H1 (cell line): ENCODE results near the gene CALCR. TPM values are rescaled to one million over a fixed set of nuclear protein-coding genes. Genes with fewer than 3 reads are reported as not detected.

ENCODE experiments used
- CTCF ChIA-PET: fragments of 300-600 bp; sonication (Branson Sonifier 250); formaldehyde crosslinking; loops from one replicate; lab custom pipeline; 2021; ENCODE audit not compliant: partially characterized antibody; lab: Charles Lee
- POLR2A ChIA-PET: fragments of 300-600 bp; sonication (Branson Sonifier 250); formaldehyde crosslinking; loops from one replicate; lab custom pipeline; 2021; ENCODE audit warnings: inconsistent platforms; ENCODE audit not compliant: partially characterized antibody; lab: Charles Lee
- DNase-seq, 2 experiments: peaks; one replicate each; pipeline versions ENCODE4 v3.0.0 to v3.0.0-alpha.2; 2010 to 2022; ENCODE audit warnings: low spot score in 2 of 2, low read depth in 1 of 2, mixed read lengths in 1 of 2
- FAIRE-seq: peaks from 2 replicates; lab custom pipeline; 2011; peaks lifted over from hg19 to GRCh38; lab: Jason Lieb, UNC
- H2AFZ ChIP-seq: 2 replicates; pipeline ENCODE4 v1.8.1; 2012; ENCODE audit warnings: low read length, inconsistent platforms
- H2AK5ac ChIP-seq: 2 replicates; pipeline ENCODE4 v1.6.1; 2013; ENCODE audit warnings: low read depth, low read length
- H2BK120ac ChIP-seq: replicated peaks from 2 replicates; pipeline ENCODE3; 2013; ENCODE audit warnings: low read depth, low read length, inconsistent platforms
- H2BK12ac ChIP-seq: 2 replicates; pipeline ENCODE4 v1.6.1; 2013; ENCODE audit warnings: low read depth, low read length
- H2BK15ac ChIP-seq: 2 replicates; pipeline ENCODE4 v1.6.1; 2013; ENCODE audit warnings: low read length
- H2BK20ac ChIP-seq: 2 replicates; pipeline ENCODE4 v1.6.1; 2013; ENCODE audit warnings: low read length
- H2BK5ac ChIP-seq: 2 replicates; pipeline ENCODE4 v1.6.1; 2013; ENCODE audit warnings: low read depth, low read length
- H3K14ac ChIP-seq: 2 replicates; pipeline ENCODE4 v1.6.1; 2013; ENCODE audit warnings: inconsistent platforms; ENCODE audit not compliant: insufficient read length
- H3K18ac ChIP-seq: 2 replicates; pipeline ENCODE4 v1.6.1; 2013; ENCODE audit warnings: low read length; ENCODE audit errors: extremely low read depth
- H3K23ac ChIP-seq: 2 replicates; pipeline ENCODE4 v1.6.1; 2013; ENCODE audit warnings: inconsistent platforms; ENCODE audit not compliant: insufficient read length
- H3K23me2 ChIP-seq: 2 replicates; pipeline ENCODE4 v1.6.1; 2013; ENCODE audit warnings: low read depth, low read length
- H3K27ac ChIP-seq: 2 replicates; pipeline ENCODE4 v1.6.1; 2011; ENCODE audit warnings: low read depth, low read length, inconsistent platforms
- H3K27me3 ChIP-seq, 4 experiments: replicated peaks in 1 of 4; 1 replicate in 1 of 4; 2 replicates in 3 of 4; pipeline versions ENCODE4 v1.6.1 to v1.8.1; 2011 to 2013; ENCODE audit warnings: low read length in 3 of 4, mild to moderate bottlenecking in 3 of 4, inconsistent platforms in 2 of 4, mixed read lengths in 2 of 4, moderate library complexity in 1 of 4; ENCODE audit not compliant: control insufficient read depth in 3 of 4, insufficient read depth in 3 of 4; ENCODE audit errors: extremely low read depth in 1 of 4
- H3K36me3 ChIP-seq, 4 experiments: 2 replicates each; pipeline versions ENCODE4 v1.6.1 to v1.8.1; 2011 to 2013; ENCODE audit warnings: mild to moderate bottlenecking in 4 of 4, low read length in 3 of 4, moderate library complexity in 2 of 4, control low read depth in 1 of 4, inconsistent platforms in 1 of 4; ENCODE audit not compliant: insufficient read depth in 4 of 4, control insufficient read depth in 2 of 4
- H3K4ac ChIP-seq: replicated peaks from 2 replicates; pipeline ENCODE3; 2013; ENCODE audit warnings: low read length, low read depth, mixed read lengths, inconsistent platforms; ENCODE audit not compliant: insufficient read length
- H3K4me1 ChIP-seq, 4 experiments: replicated peaks in 1 of 4; 1 replicate in 1 of 4; 2 replicates in 3 of 4; pipeline versions ENCODE4 v1.6.1 to v1.8.1; 2011 to 2013; ENCODE audit warnings: low read length in 3 of 4, inconsistent platforms in 2 of 4, mixed read lengths in 1 of 4; ENCODE audit not compliant: insufficient read depth in 4 of 4, control insufficient read depth in 3 of 4
- H3K4me2 ChIP-seq, 2 experiments: 2 replicates each; pipeline versions ENCODE4 v1.6.1 to v1.8.1; 2011 to 2013; ENCODE audit warnings: low read depth in 2 of 2, low read length in 2 of 2, control low read depth in 1 of 2, inconsistent platforms in 1 of 2, mild to moderate bottlenecking in 1 of 2; ENCODE audit not compliant: insufficient read depth in 1 of 2
- H3K4me3 ChIP-seq, 4 experiments: fragments of 200-600, 300-600 bp in 1 of 4; sonication (generic), shearing (Covaris generic), sonication (Bioruptor Twin) in 1 of 4; 2 replicates each; pipeline versions ENCODE4 v1.5.1 to v1.8.1; 2011 to 2016; ENCODE audit warnings: low read length in 4 of 4, low read depth in 3 of 4, control low read depth in 2 of 4, inconsistent platforms in 2 of 4, mild to moderate bottlenecking in 2 of 4, mixed read lengths in 1 of 4, moderate library complexity in 1 of 4; ENCODE audit not compliant: insufficient read depth in 2 of 4; ENCODE audit errors: extremely low read depth in 1 of 4
- H3K56ac ChIP-seq: replicated peaks from 2 replicates; pipeline ENCODE3; 2013; ENCODE audit warnings: low read depth, mild to moderate bottlenecking, mixed read lengths, low read length, inconsistent platforms; ENCODE audit not compliant: insufficient read length
- H3K79me1 ChIP-seq: 2 replicates; pipeline ENCODE4 v1.6.1; 2013; ENCODE audit warnings: low read depth, low read length, control low read depth
- H3K79me2 ChIP-seq, 2 experiments: 2 replicates each; pipeline versions ENCODE4 v1.6.1 to v1.8.1; 2012 to 2013; ENCODE audit warnings: low read length in 2 of 2, mild to moderate bottlenecking in 2 of 2, inconsistent platforms in 1 of 2; ENCODE audit not compliant: insufficient read depth in 2 of 2, control insufficient read depth in 1 of 2
- H3K9ac ChIP-seq, 4 experiments: replicated peaks in 1 of 4; 1 replicate in 1 of 4; 2 replicates in 3 of 4; pipeline versions ENCODE4 v1.6.1 to v1.8.1; 2011 to 2013; ENCODE audit warnings: low read depth in 3 of 4, low read length in 3 of 4, control low read depth in 2 of 4, mild to moderate bottlenecking in 2 of 4, moderate library complexity in 2 of 4, inconsistent platforms in 1 of 4; ENCODE audit errors: extremely low read depth in 1 of 4
- H3K9me3 ChIP-seq, 2 experiments: 2 replicates each; pipeline versions ENCODE4 v1.6.1 to v1.8.1; 2012 to 2013; ENCODE audit warnings: mild to moderate bottlenecking in 2 of 2, moderate library complexity in 2 of 2, control low read depth in 1 of 2, inconsistent platforms in 1 of 2, low read depth in 1 of 2, low read length in 1 of 2, mixed read lengths in 1 of 2; ENCODE audit not compliant: insufficient read depth in 2 of 2
- H4K20me1 ChIP-seq, 2 experiments: replicated peaks in 1 of 2; 2 replicates each; pipeline versions ENCODE3 to v1.8.1; 2011 to 2013; ENCODE audit warnings: inconsistent platforms in 2 of 2, low read length in 2 of 2, mild to moderate bottlenecking in 1 of 2; ENCODE audit not compliant: insufficient read depth in 2 of 2, control insufficient read depth in 1 of 2
- H4K5ac ChIP-seq: 2 replicates; pipeline ENCODE4 v1.6.1; 2013; ENCODE audit warnings: low read length, low read depth, mixed read lengths, inconsistent platforms; ENCODE audit not compliant: insufficient read length
- H4K8ac ChIP-seq: 2 replicates; pipeline ENCODE4 v1.8.0; 2013; ENCODE audit warnings: mild to moderate bottlenecking, moderate library complexity, low read length, inconsistent platforms; ENCODE audit not compliant: insufficient read depth; ENCODE audit errors: extremely low read depth
- H4K91ac ChIP-seq: replicated peaks from 2 replicates; pipeline ENCODE3; 2013; ENCODE audit warnings: low read length, mixed read lengths, inconsistent platforms; ENCODE audit not compliant: insufficient read length
- KDM4A ChIP-seq: IDR thresholded peaks from one replicate; pipeline ENCODE4 v1.7.1; 2012; ENCODE audit warnings: low read depth, mild to moderate bottlenecking, moderate library complexity, low read length, inconsistent platforms; ENCODE audit not compliant: severe bottlenecking
- RAD21 ChIP-seq, 2 experiments: IDR thresholded peaks in 1 of 2; conservative IDR thresholded peaks in 1 of 2; 2 replicates each; pipeline ENCODE4 v1.6.1; 2011; ENCODE audit warnings: low read depth in 2 of 2, low read length in 2 of 2, improper control_type of control experiment in 1 of 2, inconsistent platforms in 1 of 2, mild to moderate bottlenecking in 1 of 2, moderate library complexity in 1 of 2
- RXRA ChIP-seq: IDR thresholded peaks from 2 replicates; pipeline ENCODE4 v1.6.1; 2011; ENCODE audit warnings: low read depth, mild to moderate bottlenecking, low read length, moderate library complexity; ENCODE audit not compliant: insufficient read depth
- SIRT6 ChIP-seq: IDR thresholded peaks from one replicate; pipeline ENCODE4 v1.7.1; 2012; ENCODE audit warnings: low read length, inconsistent platforms
- SIX5 ChIP-seq: IDR thresholded peaks from 2 replicates; pipeline ENCODE4 v1.6.1; 2011; ENCODE audit warnings: mild to moderate bottlenecking, low read depth, low read length
- WGBS, 2 experiments: shearing (Covaris generic) in 1 of 2; methylation state at CpG; one replicate each; pipeline versions ENCODE4 v1.1.6 to v1.1.7; 2013 to 2015; ENCODE audit warnings: low lambda C conversion rate in 2 of 2, mixed read lengths in 2 of 2, inconsistent platforms in 1 of 2, low coverage in 1 of 2, missing lambda C conversion rate in 1 of 2; ENCODE audit not compliant: insufficient replicate concordance in 2 of 2, insufficient coverage in 1 of 2, insufficient read length in 1 of 2; ENCODE audit errors: extremely low coverage in 1 of 2, missing lambda C conversion rate in 1 of 2; 5-methylcytosine and 5-hydroxymethylcytosine counted together
- polyA plus RNA-seq, 7 experiments: library from polyadenylated mRNA; depleted of rRNA in 3 of 7; stranded (reverse) in 5 of 7; unstranded in 2 of 7; fragments of >200 nt in 5 of 7; fragments of 200-250 nt in 2 of 7; gene quantifications; 1 replicate in 5 of 7; 2 replicates in 1 of 7; 4 replicates in 1 of 7; pipeline versions ENCODE4 v1.2.1 to v1.2.3, GENCODE V29; 2011 to 2013; ENCODE audit warnings: missing spikeins in 2 of 7, mixed read lengths in 2 of 7
- total RNA-seq: library from RNA; stranded (reverse); fragmentation: NEBNext Ultra II Directional; extraction: Animal tissue kit (Norgen Biotek cat#: 25700); gene quantifications from 2 replicates; pipeline ENCODE4 v1.2.1, GENCODE V29; 2021
- TF ChIP-seq, protein P1 (sequence below): IDR thresholded peaks from 2 replicates; pipeline ENCODE4 v1.6.1; 2012; ENCODE audit warnings: inconsistent platforms
- TF ChIP-seq, protein P2 (sequence below): IDR thresholded peaks from 2 replicates; pipeline ENCODE4 v1.6.1; 2012; ENCODE audit warnings: low read length, inconsistent platforms
- TF ChIP-seq, protein P3 (sequence below), 3 experiments: IDR thresholded peaks; 1 replicate in 2 of 3; 2 replicates in 1 of 3; pipeline versions ENCODE4 v1.5.1 to v1.6.1; 2011; ENCODE audit warnings: low read length in 3 of 3, mild to moderate bottlenecking in 3 of 3, inconsistent platforms in 2 of 3, low read depth in 1 of 3, moderate library complexity in 1 of 3; ENCODE audit not compliant: insufficient read depth in 1 of 3; ENCODE audit errors: control extremely low read depth in 1 of 3

The CALCR gene
- total and polyA plus RNA-seq, 2 of the 8 experiments (the other 6 are each of a cell fraction or from before 2014, with no cell fraction given): 1.0 to 3.6 TPM

DNA sequence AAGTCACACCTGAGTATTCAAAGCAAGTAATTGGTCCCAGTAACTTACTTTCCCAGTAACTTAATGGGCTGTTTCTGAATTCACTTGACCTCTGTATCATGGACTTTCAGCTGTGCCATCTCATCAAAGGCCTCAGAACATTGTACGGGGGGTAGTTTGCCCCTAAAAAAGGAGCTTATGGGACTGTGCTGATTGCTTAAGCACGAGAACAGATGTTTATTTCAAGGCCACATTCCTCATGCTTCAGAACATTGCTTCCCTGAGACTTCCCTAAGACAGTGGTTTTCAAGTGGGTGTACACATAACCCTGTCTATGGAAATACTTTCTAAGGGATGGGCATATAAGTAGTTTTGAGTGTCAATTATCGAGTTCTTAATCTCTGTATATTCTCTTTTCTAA lies 26.8 kb downstream of the CALCR start:
- Histone ChIP-seq H3K14ac (no peak overlapping the region), H2AFZ (no peak overlapping the region), H2BK5ac (no peak overlapping the region), H3K9me3 (no peaks in the 10 kb centered on the region), H2BK20ac (no peak overlapping the region), H3K23ac (no peak overlapping the region), H2BK120ac (no peak overlapping the region), H3K36me3 (no peaks in the 10 kb centered on the region), H4K91ac (no peak overlapping the region), H2AK5ac (no peak overlapping the region), H3K4ac (no peak overlapping the region), H2BK15ac (no peak overlapping the region), H3K4me1 (peaks cover 0 to 3% (median 1%) of the 10 kb centered on the region in 4 experiments; a peak in 2 of 7 replicates), H4K20me1 (no peaks in the 10 kb centered on the region), H3K27ac (no peak overlapping the region), H3K79me2 (no peaks in the 10 kb centered on the region), H4K8ac (no peak overlapping the region), H2BK12ac (no peak overlapping the region), H3K18ac (no peak overlapping the region), H3K79me1 (no peaks in the 10 kb centered on the region), H3K27me3 (no peaks in the 10 kb centered on the region), H3K23me2 (no peaks in the 10 kb centered on the region; the same call in 1 of the 2 replicates), H4K5ac (no peak overlapping the region), H3K9ac (no peak overlapping the region), H3K4me2 (no peak overlapping the region), H3K4me3 (no peak overlapping the region), H3K56ac (no peak overlapping the region)
- TF ChIP-seq SIX5 (no peak), RAD21 (IDR thresholded peaks at IDR 0.05 in 1 of 2, conservative IDR thresholded peaks at IDR 0.05 in 1 of 2; ENCODE audit: low read depth in 2 of 2, low read length in 2 of 2) (no peak), KDM4A (no peak), RXRA (no peak), SIRT6 (no peak)
- TF ChIP-seq, protein P1, sequence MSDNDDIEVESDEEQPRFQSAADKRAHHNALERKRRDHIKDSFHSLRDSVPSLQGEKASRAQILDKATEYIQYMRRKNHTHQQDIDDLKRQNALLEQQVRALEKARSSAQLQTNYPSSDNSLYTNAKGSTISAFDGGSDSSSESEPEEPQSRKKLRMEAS: no peak
- TF ChIP-seq, protein P2, sequence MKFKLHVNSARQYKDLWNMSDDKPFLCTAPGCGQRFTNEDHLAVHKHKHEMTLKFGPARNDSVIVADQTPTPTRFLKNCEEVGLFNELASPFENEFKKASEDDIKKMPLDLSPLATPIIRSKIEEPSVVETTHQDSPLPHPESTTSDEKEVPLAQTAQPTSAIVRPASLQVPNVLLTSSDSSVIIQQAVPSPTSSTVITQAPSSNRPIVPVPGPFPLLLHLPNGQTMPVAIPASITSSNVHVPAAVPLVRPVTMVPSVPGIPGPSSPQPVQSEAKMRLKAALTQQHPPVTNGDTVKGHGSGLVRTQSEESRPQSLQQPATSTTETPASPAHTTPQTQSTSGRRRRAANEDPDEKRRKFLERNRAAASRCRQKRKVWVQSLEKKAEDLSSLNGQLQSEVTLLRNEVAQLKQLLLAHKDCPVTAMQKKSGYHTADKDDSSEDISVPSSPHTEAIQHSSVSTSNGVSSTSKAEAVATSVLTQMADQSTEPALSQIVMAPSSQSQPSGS: no peak
- TF ChIP-seq, protein P3, sequence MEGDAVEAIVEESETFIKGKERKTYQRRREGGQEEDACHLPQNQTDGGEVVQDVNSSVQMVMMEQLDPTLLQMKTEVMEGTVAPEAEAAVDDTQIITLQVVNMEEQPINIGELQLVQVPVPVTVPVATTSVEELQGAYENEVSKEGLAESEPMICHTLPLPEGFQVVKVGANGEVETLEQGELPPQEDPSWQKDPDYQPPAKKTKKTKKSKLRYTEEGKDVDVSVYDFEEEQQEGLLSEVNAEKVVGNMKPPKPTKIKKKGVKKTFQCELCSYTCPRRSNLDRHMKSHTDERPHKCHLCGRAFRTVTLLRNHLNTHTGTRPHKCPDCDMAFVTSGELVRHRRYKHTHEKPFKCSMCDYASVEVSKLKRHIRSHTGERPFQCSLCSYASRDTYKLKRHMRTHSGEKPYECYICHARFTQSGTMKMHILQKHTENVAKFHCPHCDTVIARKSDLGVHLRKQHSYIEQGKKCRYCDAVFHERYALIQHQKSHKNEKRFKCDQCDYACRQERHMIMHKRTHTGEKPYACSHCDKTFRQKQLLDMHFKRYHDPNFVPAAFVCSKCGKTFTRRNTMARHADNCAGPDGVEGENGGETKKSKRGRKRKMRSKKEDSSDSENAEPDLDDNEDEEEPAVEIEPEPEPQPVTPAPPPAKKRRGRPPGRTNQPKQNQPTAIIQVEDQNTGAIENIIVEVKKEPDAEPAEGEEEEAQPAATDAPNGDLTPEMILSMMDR (IDR thresholded peaks at IDR 0.05; ENCODE audit: control extremely low read depth in 1 of 3, insufficient read depth in 1 of 3, low read depth in 1 of 3, low read length in 3 of 3): no peak
- CTCF ChIA-PET: interaction anchor here (1.0 to 6.5 kb wide), 9 partner anchors 11 to 455 kb away, joined by 3 to 77 read pairs (median 3); no protein-coding TSS in a partner anchor
- WGBS, 2 experiments: 93% methylated on average over 3 of the region's 3 CpGs; no CpG with 5 or more reads in 1 of the 2 experiments
- FAIRE-seq: no peak
- no peak for DNase-seq
- POLR2A ChIA-PET: no interaction called here
